ENCODE results near the gene POLR2A. TPM values are rescaled to one million over a fixed set of nuclear protein-coding genes. Genes with fewer than 3 reads are reported as not detected.

Gene POLR2A
- polyA plus RNA-seq, 2 of the 4 experiments (the other 2 are of a cell fraction): 22.8 to 65.6 TPM

- DNase-seq (ENCODE audit: low read depth in 1 of 2, low spot score in 1 of 2) (no peak), FAIRE-seq (no peak), ATAC-seq (no peak)
- POLR2A ChIA-PET: no interaction called here
- Histone ChIP-seq H3K4me1 (peaks cover 29% of the 10 kb centered on the region; the same call in 2 of the 3 replicates), H3K9me3 (no peaks in the 10 kb centered on the region), H3K27ac (no peak overlapping the region), H3K4me2 (no peak overlapping the region), H3K4me3 (no peak overlapping the region)
- no peak for TF ChIP-seq CTCF (IDR thresholded peaks at IDR 0.05)
- TF ChIP-seq EHMT2 (IDR thresholded peaks at IDR 0.05; ENCODE audit: low read depth): no peak
- TF ChIP-seq REST (IDR thresholded peaks at IDR 0.05): no peak
- no peak for TF ChIP-seq EHF (CRISPR knock-in tag; IDR thresholded peaks at IDR 0.05)
- TF ChIP-seq HOXA7 (CRISPR knock-in tag; IDR thresholded peaks at IDR 0.05): no peak
- TF ChIP-seq MAZ (IDR thresholded peaks at IDR 0.05; ENCODE audit: borderline replicate concordance, low read depth, low read length): no peak
- TF ChIP-seq HOXB13 (CRISPR knock-in tag; IDR thresholded peaks at IDR 0.05; ENCODE audit: low read depth): no peak
- TF ChIP-seq RNF2 (IDR thresholded peaks at IDR 0.05; ENCODE audit: borderline replicate concordance, low read depth): no peak
- TF ChIP-seq EP300 (IDR thresholded peaks at IDR 0.05): no peak
- TF ChIP-seq, protein P1, sequence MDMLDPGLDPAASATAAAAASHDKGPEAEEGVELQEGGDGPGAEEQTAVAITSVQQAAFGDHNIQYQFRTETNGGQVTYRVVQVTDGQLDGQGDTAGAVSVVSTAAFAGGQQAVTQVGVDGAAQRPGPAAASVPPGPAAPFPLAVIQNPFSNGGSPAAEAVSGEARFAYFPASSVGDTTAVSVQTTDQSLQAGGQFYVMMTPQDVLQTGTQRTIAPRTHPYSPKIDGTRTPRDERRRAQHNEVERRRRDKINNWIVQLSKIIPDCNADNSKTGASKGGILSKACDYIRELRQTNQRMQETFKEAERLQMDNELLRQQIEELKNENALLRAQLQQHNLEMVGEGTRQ (IDR thresholded peaks at IDR 0.05): no peak
- WGBS (ENCODE audit: missing lambda C conversion rate): 100% methylated on average over 1 of the region's 1 CpG
- CTCF ChIA-PET: interaction anchor here (1.0 to 6.2 kb wide), 6 partner anchors 21 to 139 kb away, joined by 3 to 43 read pairs (median 8); partner anchors contain the start of gene SENP3
These were observed 7.4 kb downstream of the POLR2A start for GRCh38 chr17:7491583-7491982.

- POLR2A ChIA-PET: interaction anchor here (0.7 kb wide), 1 partner anchor 10 kb away, joined by 3 read pairs; the partner anchor contains the start of gene POLR2A
- WGBS (ENCODE audit: missing lambda C conversion rate): 92% methylated on average over 3 of the region's 3 CpGs
- CTCF ChIA-PET: interaction anchor here (0.7 to 6.2 kb wide), 5 partner anchors 10 to 67 kb away, joined by 4 to 43 read pairs (median 12); partner anchors contain the start of gene SENP3
- DNase-seq (ENCODE audit: low read depth in 1 of 2, low spot score in 1 of 2) (no peak), ATAC-seq (no peak), FAIRE-seq (peak; percentile 68)
- no peak for TF ChIP-seq TP53 (CRISPR knock-in tag; IDR thresholded peaks at IDR 0.05)
- TF ChIP-seq CEBPB (IDR thresholded peaks at IDR 0.05): no peak
- H3K9me3 ChIP-seq: no peaks in the 10 kb centered on the region
- no peak overlapping the region for H3K4me2 ChIP-seq
- H3K4me1 ChIP-seq: peaks cover 11% of the 10 kb centered on the region; the same call in 2 of the 3 replicates
- H3K4me3 ChIP-seq: no peak overlapping the region
- H3K27ac ChIP-seq: no peak overlapping the region
These were observed 9.8 kb downstream of the POLR2A start for GRCh38 chr17:7493941-7494340.

DNA sequence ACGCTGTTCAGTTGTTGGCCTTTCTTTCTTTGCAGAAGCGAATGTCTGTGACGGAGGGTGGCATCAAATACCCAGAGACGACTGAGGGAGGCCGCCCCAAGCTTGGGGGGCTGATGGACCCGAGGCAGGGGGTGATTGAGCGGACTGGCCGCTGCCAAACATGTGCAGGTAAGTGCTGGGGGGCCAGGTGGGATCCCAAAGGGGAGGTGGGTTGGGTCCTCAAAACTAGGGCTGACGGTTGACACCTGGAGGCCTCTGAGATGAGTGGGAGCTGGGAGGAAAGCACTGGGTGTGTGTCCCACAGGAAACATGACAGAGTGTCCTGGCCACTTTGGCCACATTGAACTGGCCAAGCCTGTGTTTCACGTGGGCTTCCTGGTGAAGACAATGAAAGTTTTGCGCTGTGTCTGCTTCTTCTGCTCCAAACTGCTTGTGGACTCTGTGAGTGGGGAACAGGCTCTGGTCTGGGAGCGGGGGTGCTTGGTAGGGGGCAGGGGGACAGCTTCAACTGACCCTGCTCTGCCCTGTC is 11.8 kb downstream of the POLR2A start:
- ATAC-seq (no peak), FAIRE-seq (no peak), DNase-seq (ENCODE audit: low read depth in 1 of 2, low spot score in 1 of 2) (no peak)
- H3K27ac ChIP-seq: no peak overlapping the region
- CTCF ChIA-PET: interaction anchor here (0.8 to 6.2 kb wide), 4 partner anchors 12 to 65 kb away, joined by 3 to 43 read pairs (median 11); partner anchors contain the start of genes SENP3 and ZBTB4
- H3K9me3 ChIP-seq: no peaks in the 10 kb centered on the region
- H3K4me1 ChIP-seq: peaks cover 7% of the 10 kb centered on the region; the same call in 1 of the 3 replicates
- WGBS (ENCODE audit: missing lambda C conversion rate): 95% methylated on average over 12 of the region's 12 CpGs
- H3K4me2 ChIP-seq: no peak overlapping the region
- POLR2A ChIA-PET: no interaction called here
- no peak overlapping the region for H3K4me3 ChIP-seq
- TF ChIP-seq BCL3 (IDR thresholded peaks at IDR 0.05) (no peak), JUN (IDR thresholded peaks at IDR 0.05) (no peak), CTCF (IDR thresholded peaks at IDR 0.05) (no peak), CBX2 (IDR thresholded peaks at IDR 0.05; ENCODE audit: borderline replicate concordance, low read depth) (no peak), RCOR1 (IDR thresholded peaks at IDR 0.05; ENCODE audit: low read depth, low read length) (no peak), RNF2 (IDR thresholded peaks at IDR 0.05; ENCODE audit: borderline replicate concordance, low read depth) (no peak), HMGXB4 (CRISPR knock-in tag; IDR thresholded peaks at IDR 0.05; ENCODE audit: borderline replicate concordance) (no peak)
- TF ChIP-seq, protein P2, sequence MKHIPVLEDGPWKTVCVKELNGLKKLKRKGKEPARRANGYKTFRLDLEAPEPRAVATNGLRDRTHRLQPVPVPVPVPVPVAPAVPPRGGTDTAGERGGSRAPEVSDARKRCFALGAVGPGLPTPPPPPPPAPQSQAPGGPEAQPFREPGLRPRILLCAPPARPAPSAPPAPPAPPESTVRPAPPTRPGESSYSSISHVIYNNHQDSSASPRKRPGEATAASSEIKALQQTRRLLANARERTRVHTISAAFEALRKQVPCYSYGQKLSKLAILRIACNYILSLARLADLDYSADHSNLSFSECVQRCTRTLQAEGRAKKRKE (CRISPR knock-in tag; IDR thresholded peaks at IDR 0.05; ENCODE audit: low read depth): no peak

Measured in A549 (cell line).